Mammary epithelial cell (primary cell): ENCODE results near the gene AUTS2.

ENCODE experiments used
- EZH2 ChIP-seq: IDR thresholded peaks from 2 replicates; pipeline ENCODE4 v1.6.1; 2012; ENCODE audit warnings: low read length, inconsistent platforms, borderline replicate concordance
- TF ChIP-seq, protein P1 (sequence below), 2 donors: IDR thresholded peaks in 1 of 2; conservative IDR thresholded peaks in 1 of 2; 2 replicates each; pipeline ENCODE4 v1.5.1; 2011 to 2012; ENCODE audit warnings: inconsistent platforms in 2 of 2, low read length in 2 of 2, mild to moderate bottlenecking in 2 of 2, control low read depth in 1 of 2, low read depth in 1 of 2; ENCODE audit not compliant: insufficient read depth in 1 of 2; ENCODE audit errors: extremely low read depth in 1 of 2

GRCh38 chr7:70347463-70348254 lies 749.4 kb downstream of the AUTS2 start:
- TF ChIP-seq, protein P1, sequence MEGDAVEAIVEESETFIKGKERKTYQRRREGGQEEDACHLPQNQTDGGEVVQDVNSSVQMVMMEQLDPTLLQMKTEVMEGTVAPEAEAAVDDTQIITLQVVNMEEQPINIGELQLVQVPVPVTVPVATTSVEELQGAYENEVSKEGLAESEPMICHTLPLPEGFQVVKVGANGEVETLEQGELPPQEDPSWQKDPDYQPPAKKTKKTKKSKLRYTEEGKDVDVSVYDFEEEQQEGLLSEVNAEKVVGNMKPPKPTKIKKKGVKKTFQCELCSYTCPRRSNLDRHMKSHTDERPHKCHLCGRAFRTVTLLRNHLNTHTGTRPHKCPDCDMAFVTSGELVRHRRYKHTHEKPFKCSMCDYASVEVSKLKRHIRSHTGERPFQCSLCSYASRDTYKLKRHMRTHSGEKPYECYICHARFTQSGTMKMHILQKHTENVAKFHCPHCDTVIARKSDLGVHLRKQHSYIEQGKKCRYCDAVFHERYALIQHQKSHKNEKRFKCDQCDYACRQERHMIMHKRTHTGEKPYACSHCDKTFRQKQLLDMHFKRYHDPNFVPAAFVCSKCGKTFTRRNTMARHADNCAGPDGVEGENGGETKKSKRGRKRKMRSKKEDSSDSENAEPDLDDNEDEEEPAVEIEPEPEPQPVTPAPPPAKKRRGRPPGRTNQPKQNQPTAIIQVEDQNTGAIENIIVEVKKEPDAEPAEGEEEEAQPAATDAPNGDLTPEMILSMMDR (conservative IDR thresholded peaks at IDR 0.05 in 1 of 2, IDR thresholded peaks at IDR 0.05 in 1 of 2; ENCODE audit: extremely low read depth in 1 of 2, insufficient read depth in 1 of 2, low read depth in 1 of 2, low read length in 2 of 2): no peak
- TF ChIP-seq EZH2: no peak
